ENCODE results near the gene BLVRA.
A peak's percentile ranks its signal among the peaks of the same experiment; 100 is the strongest.
"Not testable (repeated sequence)": the region's sequence is repeated elsewhere in the genome, so short reads cannot be mapped to it uniquely, and the experiment has no call there.

The BLVRA gene

GRCh38 chr7:43784585-43785087 is 26.2 kb downstream of the BLVRA start:
- not testable (repeated sequence) for H3K9ac ChIP-seq (ENCODE audit: low read length in 2 of 2); H3K4me3 ChIP-seq (ENCODE audit: low read length in 2 of 2); H3K27me3 ChIP-seq (ENCODE audit: control insufficient read depth in 1 of 2, insufficient read depth in 2 of 2, low read length in 2 of 2); H3K9me3 ChIP-seq (ENCODE audit: control insufficient read depth in 2 of 2, low read length in 2 of 2)
- H3K27ac ChIP-seq (ENCODE audit: low read length), result peak overlapping the region; percentile 53
- peaks cover 3 to 11% of the 10 kb centered on the region in 2 donors for H3K36me3 ChIP-seq (ENCODE audit: control insufficient read depth in 2 of 2, insufficient read depth in 2 of 2, low read length in 2 of 2)
- H3K4me1 ChIP-seq (ENCODE audit: control insufficient read depth, insufficient read depth, low read length), result peaks cover 34% of the 10 kb centered on the region

- peaks cover 39% of the 10 kb centered on the region for H3K4me1 ChIP-seq (ENCODE audit: control insufficient read depth, insufficient read depth, low read length)
- no peak overlapping the region for H3K9ac ChIP-seq (ENCODE audit: low read length in 2 of 2)
- H3K9me3 ChIP-seq (ENCODE audit: control insufficient read depth in 2 of 2, low read length in 2 of 2), result no peaks in the 10 kb centered on the region
- peaks cover 3 to 11% of the 10 kb centered on the region in 2 donors for H3K36me3 ChIP-seq (ENCODE audit: control insufficient read depth in 2 of 2, insufficient read depth in 2 of 2, low read length in 2 of 2)
- H3K27me3 ChIP-seq (ENCODE audit: control insufficient read depth in 1 of 2, insufficient read depth in 2 of 2, low read length in 2 of 2), result no peaks in the 10 kb centered on the region
- H3K27ac ChIP-seq (ENCODE audit: low read length), result peak overlapping the region; percentile 53
- H3K4me3 ChIP-seq (ENCODE audit: low read length in 2 of 2), result peak overlapping the region in 1 of 2 donors; percentile 40
These were observed 26.9 kb downstream of the BLVRA start for GRCh38 chr7:43785420-43785819.

- Histone ChIP-seq H3K36me3 (ENCODE audit: control insufficient read depth in 2 of 2, insufficient read depth in 2 of 2, low read length in 2 of 2) (peaks cover 11 to 17% of the 10 kb centered on the region in 2 donors), H3K9me3 (ENCODE audit: control insufficient read depth in 2 of 2, low read length in 2 of 2) (no peaks in the 10 kb centered on the region), H3K27ac (ENCODE audit: low read length) (no peak overlapping the region), H3K9ac (ENCODE audit: low read length in 2 of 2) (no peak overlapping the region), H3K27me3 (ENCODE audit: control insufficient read depth in 1 of 2, insufficient read depth in 2 of 2, low read length in 2 of 2) (no peaks in the 10 kb centered on the region), H3K4me3 (ENCODE audit: low read length in 2 of 2) (no peak overlapping the region), H3K4me1 (ENCODE audit: control insufficient read depth, insufficient read depth, low read length) (peaks cover 42% of the 10 kb centered on the region)
These were observed 29.3 kb downstream of the BLVRA start for GRCh38 chr7:43787771-43788170.

- Histone ChIP-seq H3K9me3 (ENCODE audit: control insufficient read depth in 2 of 2, low read length in 2 of 2) (no peaks in the 10 kb centered on the region), H3K27me3 (ENCODE audit: control insufficient read depth in 1 of 2, insufficient read depth in 2 of 2, low read length in 2 of 2) (no peaks in the 10 kb centered on the region), H3K4me1 (ENCODE audit: control insufficient read depth, insufficient read depth, low read length) (peaks cover 22% of the 10 kb centered on the region), H3K36me3 (ENCODE audit: control insufficient read depth in 2 of 2, insufficient read depth in 2 of 2, low read length in 2 of 2) (peaks cover 12 to 19% of the 10 kb centered on the region in 2 donors), H3K4me3 (ENCODE audit: low read length in 2 of 2) (no peak overlapping the region), H3K9ac (ENCODE audit: low read length in 2 of 2) (no peak overlapping the region), H3K27ac (ENCODE audit: low read length) (no peak overlapping the region)
These were observed 31.5 kb downstream of the BLVRA start for GRCh38 chr7:43790006-43790405.

- Histone ChIP-seq H3K9ac (ENCODE audit: low read length in 2 of 2) (no peak overlapping the region), H3K9me3 (ENCODE audit: control insufficient read depth in 2 of 2, low read length in 2 of 2) (no peaks in the 10 kb centered on the region), H3K36me3 (ENCODE audit: control insufficient read depth in 2 of 2, insufficient read depth in 2 of 2, low read length in 2 of 2) (peaks cover 12 to 19% of the 10 kb centered on the region in 2 donors), H3K4me3 (ENCODE audit: low read length in 2 of 2) (no peak overlapping the region), H3K27me3 (ENCODE audit: control insufficient read depth in 1 of 2, insufficient read depth in 2 of 2, low read length in 2 of 2) (no peaks in the 10 kb centered on the region), H3K4me1 (ENCODE audit: control insufficient read depth, insufficient read depth, low read length) (peaks cover 19% of the 10 kb centered on the region), H3K27ac (ENCODE audit: low read length) (no peak overlapping the region)
These were observed 32.4 kb downstream of the BLVRA start for GRCh38 chr7:43790834-43791233.

- Histone ChIP-seq H3K27ac (ENCODE audit: low read length) (peak overlapping the region; percentile 78), H3K27me3 (ENCODE audit: control insufficient read depth in 1 of 2, insufficient read depth in 2 of 2, low read length in 2 of 2) (no peaks in the 10 kb centered on the region), H3K4me1 (ENCODE audit: control insufficient read depth, insufficient read depth, low read length) (peaks cover 19% of the 10 kb centered on the region), H3K9me3 (ENCODE audit: control insufficient read depth in 2 of 2, low read length in 2 of 2) (no peaks in the 10 kb centered on the region), H3K36me3 (ENCODE audit: control insufficient read depth in 2 of 2, insufficient read depth in 2 of 2, low read length in 2 of 2) (peaks cover 12 to 19% of the 10 kb centered on the region in 2 donors), H3K9ac (ENCODE audit: low read length in 2 of 2) (peak overlapping the region in 1 of 2 donors; percentile 23), H3K4me3 (ENCODE audit: low read length in 2 of 2) (no peak overlapping the region)
These were observed 33.2 kb downstream of the BLVRA start for GRCh38 chr7:43791665-43792064.

GRCh38 chr7:43792471-43793150 is 34.1 kb downstream of the BLVRA start:
- no peaks in the 10 kb centered on the region for H3K9me3 ChIP-seq (ENCODE audit: control insufficient read depth in 2 of 2, low read length in 2 of 2)
- H3K9ac ChIP-seq (ENCODE audit: low read length in 2 of 2), result no peak overlapping the region
- H3K36me3 ChIP-seq (ENCODE audit: control insufficient read depth in 2 of 2, insufficient read depth in 2 of 2, low read length in 2 of 2), result peaks cover 12 to 19% of the 10 kb centered on the region in 2 donors
- H3K4me1 ChIP-seq (ENCODE audit: control insufficient read depth, insufficient read depth, low read length), result peaks cover 19% of the 10 kb centered on the region
- H3K27me3 ChIP-seq (ENCODE audit: control insufficient read depth in 1 of 2, insufficient read depth in 2 of 2, low read length in 2 of 2), result no peaks in the 10 kb centered on the region
- H3K27ac ChIP-seq (ENCODE audit: low read length), result peak overlapping the region; percentile 78
- H3K4me3 ChIP-seq (ENCODE audit: low read length in 2 of 2), result no peak overlapping the region

- no peaks in the 10 kb centered on the region for H3K27me3 ChIP-seq (ENCODE audit: control insufficient read depth in 1 of 2, insufficient read depth in 2 of 2, low read length in 2 of 2)
- no peak overlapping the region for H3K4me3 ChIP-seq (ENCODE audit: low read length in 2 of 2)
- no peaks in the 10 kb centered on the region for H3K9me3 ChIP-seq (ENCODE audit: control insufficient read depth in 2 of 2, low read length in 2 of 2)
- peaks cover 13 to 27% of the 10 kb centered on the region in 2 donors for H3K36me3 ChIP-seq (ENCODE audit: control insufficient read depth in 2 of 2, insufficient read depth in 2 of 2, low read length in 2 of 2)
- no peak overlapping the region for H3K9ac ChIP-seq (ENCODE audit: low read length in 2 of 2)
- H3K4me1 ChIP-seq (ENCODE audit: control insufficient read depth, insufficient read depth, low read length), result no peaks in the 10 kb centered on the region
- H3K27ac ChIP-seq (ENCODE audit: low read length), result no peak overlapping the region
These were observed 41.1 kb downstream of the BLVRA start for GRCh38 chr7:43799605-43800004.

GRCh38 chr7:43803865-43804264 is 45.4 kb downstream of the BLVRA start:
- Histone ChIP-seq H3K9ac (ENCODE audit: low read length in 2 of 2) (no peak overlapping the region), H3K27me3 (ENCODE audit: control insufficient read depth in 1 of 2, insufficient read depth in 2 of 2, low read length in 2 of 2) (no peaks in the 10 kb centered on the region), H3K4me3 (ENCODE audit: low read length in 2 of 2) (no peak overlapping the region), H3K36me3 (ENCODE audit: control insufficient read depth in 2 of 2, insufficient read depth in 2 of 2, low read length in 2 of 2) (peaks cover 30 to 46% of the 10 kb centered on the region in 2 donors), H3K4me1 (ENCODE audit: control insufficient read depth, insufficient read depth, low read length) (no peaks in the 10 kb centered on the region), H3K27ac (ENCODE audit: low read length) (no peak overlapping the region), H3K9me3 (ENCODE audit: control insufficient read depth in 2 of 2, low read length in 2 of 2) (no peaks in the 10 kb centered on the region)

- Histone ChIP-seq H3K9me3 (ENCODE audit: control insufficient read depth in 2 of 2, low read length in 2 of 2) (no peaks in the 10 kb centered on the region), H3K4me1 (ENCODE audit: control insufficient read depth, insufficient read depth, low read length) (no peaks in the 10 kb centered on the region), H3K4me3 (ENCODE audit: low read length in 2 of 2) (no peak overlapping the region), H3K27me3 (ENCODE audit: control insufficient read depth in 1 of 2, insufficient read depth in 2 of 2, low read length in 2 of 2) (no peaks in the 10 kb centered on the region), H3K9ac (ENCODE audit: low read length in 2 of 2) (no peak overlapping the region), H3K27ac (ENCODE audit: low read length) (no peak overlapping the region), H3K36me3 (ENCODE audit: control insufficient read depth in 2 of 2, insufficient read depth in 2 of 2, low read length in 2 of 2) (peaks cover 27 to 29% of the 10 kb centered on the region in 2 donors)
These were observed 49.9 kb downstream of the BLVRA start for GRCh38 chr7:43808410-43808809.

- not testable (repeated sequence) for H3K4me3 ChIP-seq (ENCODE audit: low read length in 2 of 2); H3K9ac ChIP-seq (ENCODE audit: low read length in 2 of 2); H3K4me1 ChIP-seq (ENCODE audit: control insufficient read depth, insufficient read depth, low read length); H3K27ac ChIP-seq (ENCODE audit: low read length); H3K27me3 ChIP-seq (ENCODE audit: control insufficient read depth in 1 of 2, insufficient read depth in 2 of 2, low read length in 2 of 2); H3K9me3 ChIP-seq (ENCODE audit: control insufficient read depth in 2 of 2, low read length in 2 of 2)
- peaks cover 14 to 19% of the 10 kb centered on the region in 2 donors for H3K36me3 ChIP-seq (ENCODE audit: control insufficient read depth in 2 of 2, insufficient read depth in 2 of 2, low read length in 2 of 2)
These were observed 51.9 kb downstream of the BLVRA start for GRCh38 chr7:43810195-43810941.
